ENCODE data around the gene ELOVL4. TPM values are rescaled to one million over a fixed set of nuclear protein-coding genes. Genes with fewer than 3 reads are reported as not detected.

ELOVL4 gene
- total and polyA plus RNA-seq, 2 of the 4 experiments (the other 2 are of a cell fraction): 2.2 to 2.3 TPM

GRCh38 chr6:79913369-79913768 lies 34.0 kb downstream of the ELOVL4 start:
- Histone ChIP-seq H3K4me1 (ENCODE audit: control insufficient read depth, insufficient read depth, low read length) (no peaks in the 10 kb centered on the region), H2BK20ac (ENCODE audit: low read depth, low read length) (no peak overlapping the region), H3K4me2 (ENCODE audit: low read depth, low read length) (no peak overlapping the region), H2AK5ac (ENCODE audit: low read depth, low read length) (no peak overlapping the region), H4K20me1 (ENCODE audit: insufficient read depth, low read length) (no peaks in the 10 kb centered on the region), H3K23ac (ENCODE audit: low read depth, low read length) (no peak overlapping the region), H2BK120ac (ENCODE audit: low read depth, low read length) (no peak overlapping the region), H3K4ac (ENCODE audit: low read depth, low read length) (no peak overlapping the region), H3K79me1 (ENCODE audit: low read depth in 1 of 2, low read length in 2 of 2) (no peaks in the 10 kb centered on the region), H4K8ac (ENCODE audit: low read depth in 2 of 2, low read length in 2 of 2) (no peak overlapping the region), H3K36me3 (ENCODE audit: control insufficient read depth, insufficient read depth, low read length) (peaks cover 2% of the 10 kb centered on the region; the same call in 1 of the 2 replicates), H3K14ac (replicated peaks; ENCODE audit: low read depth, low read length) (no peak overlapping the region), H4K5ac (ENCODE audit: low read depth, low read length) (no peak overlapping the region), H3K9ac (ENCODE audit: low read depth, low read length) (no peak overlapping the region), H2AFZ (replicated peaks; ENCODE audit: low read length, poor library complexity) (no peak overlapping the region), H2AK9ac (replicated peaks; ENCODE audit: low read depth, low read length, poor library complexity) (no peak overlapping the region), H3K56ac (ENCODE audit: extremely low read depth, insufficient read depth, low read length) (no peak overlapping the region), H3K18ac (ENCODE audit: low read depth, low read length) (no peak overlapping the region), H4K91ac (ENCODE audit: insufficient read depth, low read depth, low read length) (no peak overlapping the region), H3K27ac (ENCODE audit: insufficient read depth, low read length) (no peak overlapping the region), H2BK5ac (ENCODE audit: low read depth, low read length, poor library complexity, severe bottlenecking) (no peak overlapping the region), H3K27me3 (ENCODE audit: control insufficient read depth, insufficient read depth, low read length) (no peaks in the 10 kb centered on the region), H3K9me1 (ENCODE audit: insufficient read depth, low read length) (no peaks in the 10 kb centered on the region), H2BK15ac (ENCODE audit: low read depth, low read length) (no peak overlapping the region), H3K9me3 (ENCODE audit: control insufficient read depth, insufficient read depth, low read length) (no peaks in the 10 kb centered on the region), H3K4me3 (ENCODE audit: insufficient read depth, low read depth, low read length) (no peak overlapping the region)
- DNase-seq: no peak
- ChIA-PET POLR2A (ENCODE audit: unreplicated experiment) (no interaction called here), CTCF (no interaction called here)
- BruUV-seq (replicated peaks): no TSS peak
- intact Hi-C loops (cut with micrococcal nuclease): no loop called here
- dilution Hi-C loops (cut with HindIII; ENCODE audit: low sequenced_read_pairs, unreplicated experiment): no loop called here
- ATAC-seq (ENCODE audit: low read depth): no peak
- in situ Hi-C loops (cut with MboI; ENCODE audit: low sequenced_read_pairs): no loop called here
- TF ChIP-seq MAZ (IDR thresholded peaks at IDR 0.05; ENCODE audit: borderline replicate concordance, low read depth, low read length) (no peak), ELK1 (IDR thresholded peaks at IDR 0.05; ENCODE audit: borderline replicate concordance, low read depth, low read length) (no peak), CEBPB (IDR thresholded peaks at IDR 0.05; ENCODE audit: low read depth, low read length) (no peak), RCOR1 (IDR thresholded peaks at IDR 0.05; ENCODE audit: insufficient replicate concordance, low read length) (no peak), CTCF (conservative IDR thresholded peaks at IDR 0.05; ENCODE audit: low read depth, low read length) (no peak), FOS (IDR thresholded peaks at IDR 0.05; ENCODE audit: low read depth, low read length) (no peak), SMC3 (IDR thresholded peaks at IDR 0.05; ENCODE audit: low read depth, low read length) (no peak), BHLHE40 (IDR thresholded peaks at IDR 0.05; ENCODE audit: low read depth, low read length) (no peak)
- whole genome bisulfite sequencing, 2 experiments (ENCODE audit: extremely low coverage in 2 of 2, insufficient read length in 1 of 2): no CpG with 5 or more reads among the region's 2 CpGs

Data from IMR-90 (cell line).